ENCODE measurements around the gene CNPY3.

Gene CNPY3

GRCh38 chr6:42967228-42967627 is 37.9 kb downstream of the CNPY3 start:
- no peak overlapping the region for H3K4me3 ChIP-seq (ENCODE audit: low read length)
- peaks cover 3% of the 10 kb centered on the region; the same call in 1 of the 2 replicates for H3K36me3 ChIP-seq (ENCODE audit: control insufficient read depth, insufficient read depth, low read length)
- H3K27ac ChIP-seq (ENCODE audit: low read length) = no peak overlapping the region
- no CpG with 5 or more reads among the region's 11 CpGs for WGBS (ENCODE audit: insufficient coverage, insufficient read length)
- no peaks in the 10 kb centered on the region for H3K9me3 ChIP-seq (ENCODE audit: control insufficient read depth, insufficient read depth, low read length)
- DNase-seq (ENCODE audit: low read depth, low spot score) = no peak
- H3K27me3 ChIP-seq (ENCODE audit: control insufficient read depth, insufficient read depth, low read length) = no peaks in the 10 kb centered on the region
- H3K4me1 ChIP-seq (ENCODE audit: control insufficient read depth, insufficient read depth, low read length) = 0 out of 2 replicates have a peak, but pooled peaks cover 2% of the 10 kb centered on the region

DNA sequence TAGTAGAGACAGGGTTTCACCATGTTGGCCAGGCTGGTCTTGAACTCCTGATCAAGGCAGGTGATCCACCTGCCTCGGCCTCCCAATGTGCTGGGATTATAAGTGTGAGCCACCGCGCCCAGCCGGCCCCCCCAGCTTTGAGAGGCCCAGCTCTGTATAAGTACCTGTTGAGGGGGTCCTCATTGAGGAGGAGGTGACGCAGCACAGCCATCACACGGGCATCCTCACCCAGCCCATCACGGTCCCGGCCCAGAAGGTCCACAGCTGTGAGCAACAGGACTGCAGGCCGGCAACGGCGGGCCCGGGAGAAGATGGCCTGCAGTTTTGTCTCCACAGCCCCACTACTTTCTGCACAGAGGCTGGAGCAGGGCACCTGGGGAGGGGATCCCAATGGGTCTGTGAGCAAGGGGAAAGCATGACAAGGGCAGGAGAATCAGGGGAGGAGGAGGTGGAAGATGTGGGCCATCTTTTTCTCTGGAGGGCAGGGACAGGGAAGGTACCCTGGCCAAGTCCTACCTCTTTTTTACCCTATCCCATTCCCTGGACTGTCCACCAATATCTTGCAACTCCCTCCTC is 38.9 kb downstream of the CNPY3 start:
- H3K4me1 ChIP-seq (ENCODE audit: control insufficient read depth, insufficient read depth, low read length) = 0 out of 2 replicates have a peak, but pooled peaks cover 2% of the 10 kb centered on the region
- no CpG with 5 or more reads among the region's 12 CpGs for WGBS (ENCODE audit: insufficient coverage, insufficient read length)
- DNase-seq (ENCODE audit: low read depth, low spot score) = no peak
- no peak overlapping the region for H3K27ac ChIP-seq (ENCODE audit: low read length)
- H3K27me3 ChIP-seq (ENCODE audit: control insufficient read depth, insufficient read depth, low read length) = no peaks in the 10 kb centered on the region
- H3K4me3 ChIP-seq (ENCODE audit: low read length) = no peak overlapping the region
- H3K9me3 ChIP-seq (ENCODE audit: control insufficient read depth, insufficient read depth, low read length) = no peaks in the 10 kb centered on the region
- peaks cover 3% of the 10 kb centered on the region; the same call in 1 of the 2 replicates for H3K36me3 ChIP-seq (ENCODE audit: control insufficient read depth, insufficient read depth, low read length)

GRCh38 chr6:42968783-42969182 is 39.5 kb downstream of the CNPY3 start:
- no CpG with 5 or more reads among the region's 4 CpGs for WGBS (ENCODE audit: insufficient coverage, insufficient read length)
- no peak for DNase-seq (ENCODE audit: low read depth, low spot score)
- Histone ChIP-seq H3K27me3 (ENCODE audit: control insufficient read depth, insufficient read depth, low read length) (no peaks in the 10 kb centered on the region), H3K9me3 (ENCODE audit: control insufficient read depth, insufficient read depth, low read length) (no peaks in the 10 kb centered on the region), H3K27ac (ENCODE audit: low read length) (no peak overlapping the region), H3K4me3 (ENCODE audit: low read length) (no peak overlapping the region), H3K36me3 (ENCODE audit: control insufficient read depth, insufficient read depth, low read length) (peaks cover 3% of the 10 kb centered on the region; the same call in 1 of the 2 replicates), H3K4me1 (ENCODE audit: control insufficient read depth, insufficient read depth, low read length) (no peaks in the 10 kb centered on the region)

- Histone ChIP-seq H3K27ac (ENCODE audit: low read length) (no peak overlapping the region), H3K36me3 (ENCODE audit: control insufficient read depth, insufficient read depth, low read length) (peaks cover 3% of the 10 kb centered on the region; the same call in 1 of the 2 replicates)
- no CpG with 5 or more reads among the region's 2 CpGs for WGBS (ENCODE audit: insufficient coverage, insufficient read length)
Measured at GRCh38 chr6:42969431-42969830, 40.2 kb downstream of the CNPY3 start.

DNA sequence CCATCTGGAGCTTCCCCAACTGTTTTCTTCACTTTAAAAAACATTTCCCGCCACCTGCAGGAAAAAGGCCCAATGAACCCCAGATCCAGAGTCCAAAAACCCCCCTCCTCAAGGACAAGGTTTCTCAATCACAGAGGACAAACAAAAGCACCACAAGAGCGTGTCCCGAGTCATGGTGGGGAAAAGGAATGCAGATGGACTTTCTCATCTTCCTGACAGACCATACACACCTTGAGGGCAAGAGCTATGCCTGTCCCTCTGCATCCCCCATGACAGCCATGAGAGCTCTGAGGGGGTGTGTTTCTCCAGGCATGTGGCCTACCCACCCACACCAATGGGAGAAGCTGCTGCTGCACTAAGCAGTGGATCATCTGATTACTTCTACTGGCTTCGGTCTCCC is 40.7 kb downstream of the CNPY3 start:
- no peak overlapping the region for H3K4me3 ChIP-seq (ENCODE audit: low read length)
- H3K4me1 ChIP-seq (ENCODE audit: control insufficient read depth, insufficient read depth, low read length) = no peaks in the 10 kb centered on the region
- H3K27me3 ChIP-seq (ENCODE audit: control insufficient read depth, insufficient read depth, low read length) = no peaks in the 10 kb centered on the region
- WGBS (ENCODE audit: insufficient coverage, insufficient read length) = no CpG with 5 or more reads among the region's 4 CpGs
- H3K27ac ChIP-seq (ENCODE audit: low read length) = no peak overlapping the region
- DNase-seq (ENCODE audit: low read depth, low spot score) = no peak
- peaks cover 3% of the 10 kb centered on the region; the same call in 1 of the 2 replicates for H3K36me3 ChIP-seq (ENCODE audit: control insufficient read depth, insufficient read depth, low read length)
- H3K9me3 ChIP-seq (ENCODE audit: control insufficient read depth, insufficient read depth, low read length) = no peaks in the 10 kb centered on the region

More at GRCh38 chr6:42969431-42969830, 40.2 kb downstream of the CNPY3 start:
- H3K9me3 ChIP-seq (ENCODE audit: control insufficient read depth, insufficient read depth, low read length) = no peaks in the 10 kb centered on the region
- H3K4me1 ChIP-seq (ENCODE audit: control insufficient read depth, insufficient read depth, low read length) = no peaks in the 10 kb centered on the region
- DNase-seq (ENCODE audit: low read depth, low spot score) = no peak
- no peak overlapping the region for H3K4me3 ChIP-seq (ENCODE audit: low read length)
- no peaks in the 10 kb centered on the region for H3K27me3 ChIP-seq (ENCODE audit: control insufficient read depth, insufficient read depth, low read length)

GRCh38 chr6:42970871-42971612 is 41.8 kb downstream of the CNPY3 start:
- Histone ChIP-seq H3K9me3 (ENCODE audit: control insufficient read depth, insufficient read depth, low read length) (no peaks in the 10 kb centered on the region), H3K27ac (ENCODE audit: low read length) (no peak overlapping the region), H3K4me3 (ENCODE audit: low read length) (no peak overlapping the region), H3K36me3 (ENCODE audit: control insufficient read depth, insufficient read depth, low read length) (peaks cover 3% of the 10 kb centered on the region; the same call in 1 of the 2 replicates), H3K4me1 (ENCODE audit: control insufficient read depth, insufficient read depth, low read length) (no peaks in the 10 kb centered on the region), H3K27me3 (ENCODE audit: control insufficient read depth, insufficient read depth, low read length) (no peaks in the 10 kb centered on the region)
- DNase-seq (ENCODE audit: low read depth, low spot score) = no peak
- WGBS (ENCODE audit: insufficient coverage, insufficient read length) = no CpG with 5 or more reads among the region's 4 CpGs

DNA sequence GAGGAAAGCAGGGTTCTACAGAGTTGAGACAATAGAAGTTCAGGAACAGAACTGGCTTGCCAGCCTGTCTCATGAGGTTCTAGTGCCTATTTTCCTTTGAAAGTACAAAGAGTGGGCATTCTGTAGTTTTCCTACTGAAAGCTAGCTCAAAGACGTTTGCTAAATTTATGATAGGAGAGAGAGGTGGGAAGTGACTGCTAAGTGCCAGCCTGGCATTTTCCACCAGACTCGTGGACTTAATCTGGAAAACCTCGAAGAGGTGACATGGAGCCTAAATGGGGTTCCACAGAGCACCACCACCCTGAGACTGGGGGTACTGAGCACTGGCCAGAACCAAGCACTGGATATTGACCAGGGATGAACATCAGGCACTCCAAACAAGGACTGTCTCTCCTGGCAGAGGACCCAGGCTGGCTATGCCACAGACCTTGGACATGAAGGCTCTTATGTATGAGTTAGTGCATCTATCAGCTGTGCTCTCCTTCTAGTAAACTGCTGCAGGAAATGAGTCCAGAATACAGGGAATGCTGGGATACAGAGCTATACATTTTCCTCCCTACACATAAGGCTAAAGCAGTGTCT is 42.6 kb downstream of the CNPY3 start:
- no CpG with 5 or more reads among the region's 3 CpGs for WGBS (ENCODE audit: insufficient coverage, insufficient read length)
- peaks cover 3% of the 10 kb centered on the region; the same call in 1 of the 2 replicates for H3K36me3 ChIP-seq (ENCODE audit: control insufficient read depth, insufficient read depth, low read length)
- H3K9me3 ChIP-seq (ENCODE audit: control insufficient read depth, insufficient read depth, low read length) = no peaks in the 10 kb centered on the region
- H3K27me3 ChIP-seq (ENCODE audit: control insufficient read depth, insufficient read depth, low read length) = no peaks in the 10 kb centered on the region
- no peaks in the 10 kb centered on the region for H3K4me1 ChIP-seq (ENCODE audit: control insufficient read depth, insufficient read depth, low read length)
- H3K4me3 ChIP-seq (ENCODE audit: low read length) = no peak overlapping the region
- no peak overlapping the region for H3K27ac ChIP-seq (ENCODE audit: low read length)
- DNase-seq (ENCODE audit: low read depth, low spot score) = no peak

- WGBS (ENCODE audit: insufficient coverage, insufficient read length) = no CpG with 5 or more reads among the region's 3 CpGs
- Histone ChIP-seq H3K36me3 (ENCODE audit: control insufficient read depth, insufficient read depth, low read length) (no peaks in the 10 kb centered on the region), H3K27ac (ENCODE audit: low read length) (no peak overlapping the region), H3K4me1 (ENCODE audit: control insufficient read depth, insufficient read depth, low read length) (no peaks in the 10 kb centered on the region), H3K27me3 (ENCODE audit: control insufficient read depth, insufficient read depth, low read length) (no peaks in the 10 kb centered on the region), H3K4me3 (ENCODE audit: low read length) (no peak overlapping the region), H3K9me3 (ENCODE audit: control insufficient read depth, insufficient read depth, low read length) (no peaks in the 10 kb centered on the region)
- DNase-seq (ENCODE audit: low read depth, low spot score) = no peak
Measured at GRCh38 chr6:42973926-42974325, 44.6 kb downstream of the CNPY3 start.

- Histone ChIP-seq H3K36me3 (ENCODE audit: control insufficient read depth, insufficient read depth, low read length) (no peaks in the 10 kb centered on the region), H3K27ac (ENCODE audit: low read length) (no peak overlapping the region), H3K4me3 (ENCODE audit: low read length) (no peak overlapping the region), H3K4me1 (ENCODE audit: control insufficient read depth, insufficient read depth, low read length) (no peaks in the 10 kb centered on the region), H3K9me3 (ENCODE audit: control insufficient read depth, insufficient read depth, low read length) (no peaks in the 10 kb centered on the region), H3K27me3 (ENCODE audit: control insufficient read depth, insufficient read depth, low read length) (no peaks in the 10 kb centered on the region)
- no CpG with 5 or more reads among the region's 5 CpGs for WGBS (ENCODE audit: insufficient coverage, insufficient read length)
- no peak for DNase-seq (ENCODE audit: low read depth, low spot score)
Measured at GRCh38 chr6:42974919-42975505, 45.7 kb downstream of the CNPY3 start.

GRCh38 chr6:42978487-42978838 is 49.2 kb downstream of the CNPY3 start:
- Histone ChIP-seq H3K36me3 (ENCODE audit: control insufficient read depth, insufficient read depth, low read length) (no peaks in the 10 kb centered on the region), H3K4me1 (ENCODE audit: control insufficient read depth, insufficient read depth, low read length) (no peaks in the 10 kb centered on the region), H3K9me3 (ENCODE audit: control insufficient read depth, insufficient read depth, low read length) (no peaks in the 10 kb centered on the region), H3K27ac (ENCODE audit: low read length) (no peak overlapping the region), H3K27me3 (ENCODE audit: control insufficient read depth, insufficient read depth, low read length) (no peaks in the 10 kb centered on the region), H3K4me3 (ENCODE audit: low read length) (peak overlapping the region; percentile 95)
- WGBS (ENCODE audit: insufficient coverage, insufficient read length) = no CpG with 5 or more reads among the region's 28 CpGs
- DNase-seq (ENCODE audit: low read depth, low spot score) = no peak
